Mucosa of stomach (tissue), 1 donor: ENCODE measurements around the gene TWF1.
"Not testable (repeated sequence)": the region's sequence is repeated elsewhere in the genome, so short reads cannot be mapped to it uniquely, and the experiment has no call there.

Experiments
- H3K27me3 ChIP-seq: one replicate; pipeline ENCODE4 v1.7.0; 2013; ENCODE audit warnings: mild to moderate bottlenecking, low read length; ENCODE audit not compliant: control insufficient read depth, insufficient read depth
- H3K36me3 ChIP-seq: one replicate; pipeline ENCODE4 v1.7.0; 2013; ENCODE audit warnings: low read length; ENCODE audit not compliant: control insufficient read depth, insufficient read depth
- H3K4me1 ChIP-seq: one replicate; pipeline ENCODE4 v1.7.0; 2013; ENCODE audit warnings: mild to moderate bottlenecking, low read length; ENCODE audit not compliant: control insufficient read depth, insufficient read depth
- H3K4me3 ChIP-seq: one replicate; pipeline ENCODE4 v1.7.0; 2013; ENCODE audit warnings: low read length
- H3K9ac ChIP-seq: one replicate; pipeline ENCODE4 v1.7.0; 2013; ENCODE audit warnings: mild to moderate bottlenecking, low read length, moderate library complexity
- H3K9me3 ChIP-seq: one replicate; pipeline ENCODE4 v1.7.0; 2013; ENCODE audit warnings: mild to moderate bottlenecking, low read length, moderate library complexity; ENCODE audit not compliant: control insufficient read depth
- donor health status: Pancreatic carcinoma.

Gene TWF1

GRCh38 chr12:43805860-43806736, at the start of gene TWF1:
Gene TWF1, minus strand, starts transcription at chr12:43806317. Its CDS starts 72 bp downstream, at chr12:43806245.
- Histone ChIP-seq H3K27me3 (no peaks in the 10 kb centered on the region), H3K4me3 (peak within 1 kb of the TSS; percentile 90), H3K4me1 (no peaks in the 10 kb centered on the region), H3K9me3 (no peaks in the 10 kb centered on the region), H3K36me3 (no peaks in the 10 kb centered on the region), H3K9ac (peak within 1 kb of the TSS; percentile 97)

GRCh38 chr12:43852744-43853143, 46.6 kb upstream of the TWF1 start:
- Histone ChIP-seq H3K27me3 (no peaks in the 10 kb centered on the region), H3K9me3 (no peaks in the 10 kb centered on the region), H3K9ac (no peak overlapping the region), H3K36me3 (no peaks in the 10 kb centered on the region), H3K4me1 (no peaks in the 10 kb centered on the region), H3K4me3 (no peak overlapping the region)

- Histone ChIP-seq H3K4me3 (no peak overlapping the region), H3K36me3 (no peaks in the 10 kb centered on the region), H3K4me1 (peaks cover 4% of the 10 kb centered on the region), H3K27me3 (no peaks in the 10 kb centered on the region), H3K9me3 (no peaks in the 10 kb centered on the region), H3K9ac (no peak overlapping the region)
These were observed 42.7 kb upstream of the TWF1 start for GRCh38 chr12:43848786-43849185.

GRCh38 chr12:43848226-43848507, 42.0 kb upstream of the TWF1 start:
- H3K4me1 ChIP-seq = peaks cover 4% of the 10 kb centered on the region
- no peak overlapping the region for H3K9ac ChIP-seq
- no peaks in the 10 kb centered on the region for H3K36me3 ChIP-seq
- H3K4me3 ChIP-seq = no peak overlapping the region
- no peaks in the 10 kb centered on the region for H3K27me3 ChIP-seq
- H3K9me3 ChIP-seq = no peaks in the 10 kb centered on the region

- not testable (repeated sequence) for H3K36me3 ChIP-seq, H3K9ac ChIP-seq, H3K9me3 ChIP-seq, H3K4me3 ChIP-seq, H3K27me3 ChIP-seq, H3K4me1 ChIP-seq
These were observed 41.5 kb upstream of the TWF1 start for GRCh38 chr12:43847425-43848225.

- Histone ChIP-seq H3K4me1 (peaks cover 5% of the 10 kb centered on the region), H3K9ac (no peak overlapping the region), H3K27me3 (no peaks in the 10 kb centered on the region)
These were observed 36.1 kb upstream of the TWF1 start for GRCh38 chr12:43842259-43842658.

GRCh38 chr12:43841253-43841652, 35.1 kb upstream of the TWF1 start:
- Histone ChIP-seq H3K4me1 (peaks cover 8% of the 10 kb centered on the region), H3K36me3 (no peaks in the 10 kb centered on the region), H3K9ac (no peak overlapping the region), H3K9me3 (no peaks in the 10 kb centered on the region), H3K27me3 (no peaks in the 10 kb centered on the region), H3K4me3 (no peak overlapping the region)

More at GRCh38 chr12:43842259-43842658, 36.1 kb upstream of the TWF1 start:
- no peaks in the 10 kb centered on the region for H3K36me3 ChIP-seq
- no peak overlapping the region for H3K4me3 ChIP-seq
- no peaks in the 10 kb centered on the region for H3K9me3 ChIP-seq

GRCh38 chr12:43840338-43840737, 34.2 kb upstream of the TWF1 start:
- Histone ChIP-seq H3K9ac (no peak overlapping the region), H3K27me3 (no peaks in the 10 kb centered on the region), H3K36me3 (no peaks in the 10 kb centered on the region), H3K4me3 (no peak overlapping the region), H3K9me3 (no peaks in the 10 kb centered on the region), H3K4me1 (peaks cover 10% of the 10 kb centered on the region)

GRCh38 chr12:43836475-43836989, 30.4 kb upstream of the TWF1 start:
- peaks cover 15% of the 10 kb centered on the region for H3K4me1 ChIP-seq
- no peaks in the 10 kb centered on the region for H3K36me3 ChIP-seq
- peak overlapping the region; percentile 62 for H3K4me3 ChIP-seq
- H3K27me3 ChIP-seq = no peaks in the 10 kb centered on the region
- peak overlapping the region; percentile 90 for H3K9ac ChIP-seq
- H3K9me3 ChIP-seq = no peaks in the 10 kb centered on the region

- peak within 1 kb of the TSS; percentile 90 for H3K9ac ChIP-seq
- no peaks in the 10 kb centered on the region for H3K36me3 ChIP-seq
- H3K4me3 ChIP-seq = peak within 1 kb of the TSS; percentile 62
- H3K4me1 ChIP-seq = peaks cover 15% of the 10 kb centered on the region
- no peaks in the 10 kb centered on the region for H3K27me3 ChIP-seq
- H3K9me3 ChIP-seq = no peaks in the 10 kb centered on the region
These were observed 29.7 kb upstream of the TWF1 start, which contains the start of gene TMEM117 for GRCh38 chr12:43835656-43836474. Gene TMEM117, plus strand, starts transcription at chr12:43836081.

- H3K4me3 ChIP-seq = peak overlapping the region; percentile 57
- H3K9ac ChIP-seq = peak overlapping the region; percentile 90
- peaks cover 15% of the 10 kb centered on the region for H3K4me1 ChIP-seq
These were observed 29.1 kb upstream of the TWF1 start for GRCh38 chr12:43835264-43835655.

More at GRCh38 chr12:43835264-43835655, 29.1 kb upstream of the TWF1 start:
- Histone ChIP-seq H3K36me3 (no peaks in the 10 kb centered on the region), H3K27me3 (no peaks in the 10 kb centered on the region), H3K9me3 (no peaks in the 10 kb centered on the region)
